OCI-LY7 (cell line): ENCODE measurements around the gene ZNF20. TPM values are rescaled to one million over a fixed set of nuclear protein-coding genes. Genes with fewer than 3 reads are reported as not detected.
A peak's percentile ranks its signal among the peaks of the same experiment; 100 is the strongest.

Experiments
- BruUV-seq: library from RNA; stranded (reverse); fragments of 400-500 nt; replicated peaks from 2 replicates; lab custom pipeline; 2021; lab: Mats Ljungman, UMichigan
- CTCF ChIA-PET: fragments of 300-600 bp; sonication (Branson Sonifier 250); formaldehyde crosslinking; loops from one replicate; lab custom pipeline; 2022; ENCODE audit warnings: antibody characterized with exemption; ENCODE audit not compliant: unreplicated experiment; lab: Charles Lee
- POLR2A ChIA-PET: fragments of 300-600 bp; sonication (Branson Sonifier 250); formaldehyde crosslinking; loops from one replicate; lab custom pipeline; 2022; ENCODE audit warnings: antibody characterized with exemption; lab: Charles Lee
- DNase-seq: peaks from one replicate; pipeline ENCODE4 v3.0.0-alpha.2; 2015; ENCODE audit warnings: low spot score
- H2AFZ ChIP-seq: fragments of 200-600 bp; sonication (generic), shearing (Covaris generic); 2 replicates; pipeline ENCODE4 v1.6.1; 2014; ENCODE audit warnings: mild to moderate bottlenecking, antibody characterized with exemption, low read length, moderate library complexity
- H3K27ac ChIP-seq: fragments of 200-600 bp; sonication (generic); 2 replicates; pipeline ENCODE4 v1.5.1; 2014; ENCODE audit warnings: mixed run types, low read depth, mild to moderate bottlenecking, moderate library complexity, low read length, inconsistent platforms; ENCODE audit not compliant: poor library complexity, severe bottlenecking
- H3K36me3 ChIP-seq: fragments of 200-600 bp; sonication (generic); 2 replicates; pipeline ENCODE4 v1.6.1; 2014; ENCODE audit warnings: mild to moderate bottlenecking, antibody characterized with exemption, low read length, moderate library complexity, mixed read lengths; ENCODE audit not compliant: insufficient read depth
- H3K4me1 ChIP-seq: fragments of 200-600 bp; sonication (generic); 2 replicates; pipeline ENCODE4 v1.5.1; 2014; ENCODE audit warnings: mild to moderate bottlenecking, low read length; ENCODE audit not compliant: insufficient read depth, poor library complexity, severe bottlenecking
- H3K4me2 ChIP-seq: fragments of 200-600 bp; sonication (generic); 2 replicates; pipeline ENCODE4 v1.6.1; 2014; ENCODE audit warnings: mild to moderate bottlenecking, low read length
- H3K4me3 ChIP-seq: fragments of 200-600 bp; sonication (generic); 2 replicates; pipeline ENCODE4 v1.5.1; 2014; ENCODE audit warnings: mild to moderate bottlenecking, low read depth, low read length; ENCODE audit not compliant: poor library complexity, severe bottlenecking
- H3K79me2 ChIP-seq: fragments of 200-600 bp; sonication (generic); 2 replicates; pipeline ENCODE4 v1.6.1; 2016; ENCODE audit warnings: low read depth, mild to moderate bottlenecking, low read length, moderate library complexity, mixed read lengths; ENCODE audit not compliant: insufficient read depth
- H3K9me2 ChIP-seq: fragments of 200-600 bp; sonication (generic); 2 replicates; pipeline ENCODE4 v1.6.1; 2016; ENCODE audit warnings: mild to moderate bottlenecking, low read length, mixed read lengths; ENCODE audit not compliant: insufficient read depth
- H3K9me3 ChIP-seq: fragments of 200-600 bp; sonication (generic); 2 replicates; pipeline ENCODE4 v1.6.1; 2014; ENCODE audit warnings: mild to moderate bottlenecking, mixed run types, low read length, mixed read lengths
- H4K20me1 ChIP-seq: fragments of 200-600 bp; sonication (generic); 2 replicates; pipeline ENCODE4 v1.6.1; 2014; ENCODE audit warnings: mild to moderate bottlenecking, antibody characterized with exemption, low read length, moderate library complexity, mixed read lengths; ENCODE audit not compliant: insufficient read depth
- EZH2phosphoT487 ChIP-seq: fragments of 200-600 bp; sonication (generic); IDR thresholded peaks from 2 replicates; pipeline ENCODE4 v1.6.1; 2018; ENCODE audit warnings: low read depth, borderline replicate concordance, mild to moderate bottlenecking, mixed run types, antibody characterized with exemption, low read length, moderate library complexity, mixed read lengths
- intact Hi-C: fragments of 100-400 bp; cut with micrococcal nuclease; formaldehyde crosslinking; loops from one replicate; pipeline ENCODE4 v1.10.0; 2022; ENCODE audit not compliant: unreplicated experiment
- total RNA-seq, 2 experiments: library from RNA; depleted of rRNA in 1 of 2; stranded (reverse); fragments of >200 nt in 1 of 2; shearing (Covaris generic) in 1 of 2; gene quantifications; 2 replicates each; pipeline ENCODE4 v1.2.3, GENCODE V29; 2014 to 2022
- TF ChIP-seq, protein P1 (sequence below): fragments of 200-600 bp; sonication (generic); conservative IDR thresholded peaks from 2 replicates; pipeline ENCODE4 v1.5.1; 2014; ENCODE audit warnings: mild to moderate bottlenecking, antibody characterized with exemption, low read length, moderate library complexity, mixed read lengths

Gene ZNF20
- total RNA-seq, 2 experiments from 2014 or later = 6.1 to 7.1 TPM

DNA sequence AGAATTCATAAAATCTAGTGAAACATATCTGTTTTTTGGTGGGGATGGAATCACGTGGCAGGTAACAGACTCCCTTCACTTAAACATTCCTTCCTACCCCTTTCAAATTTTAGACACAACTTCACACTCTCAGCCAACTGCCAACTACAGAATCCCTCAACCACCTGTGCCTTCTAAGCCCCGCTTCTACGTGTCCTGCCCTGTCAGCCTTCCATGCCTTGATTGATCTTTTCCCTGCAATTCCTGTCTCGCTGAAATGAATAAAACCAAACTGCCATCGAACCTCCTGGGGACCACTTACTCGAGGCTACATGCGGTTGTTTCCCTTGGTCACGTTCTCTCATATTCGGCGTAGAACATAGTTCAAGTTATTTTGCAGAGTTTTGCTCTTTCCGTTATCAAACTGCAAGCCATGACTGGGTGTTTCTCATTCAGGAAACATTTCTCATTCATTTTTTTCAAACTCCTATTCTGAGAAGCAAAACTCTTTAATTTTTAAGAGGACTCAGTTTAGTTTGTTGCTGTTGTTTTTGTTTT lies 15.2 kb upstream of the ZNF20 start:
- intact Hi-C loops = loop anchor here (5.0 kb wide), 1 partner anchor 168 kb away; no protein-coding TSS in a partner anchor
- DNase-seq = no peak
- TF ChIP-seq EZH2phosphoT487 = no peak
- TF ChIP-seq, protein P1, sequence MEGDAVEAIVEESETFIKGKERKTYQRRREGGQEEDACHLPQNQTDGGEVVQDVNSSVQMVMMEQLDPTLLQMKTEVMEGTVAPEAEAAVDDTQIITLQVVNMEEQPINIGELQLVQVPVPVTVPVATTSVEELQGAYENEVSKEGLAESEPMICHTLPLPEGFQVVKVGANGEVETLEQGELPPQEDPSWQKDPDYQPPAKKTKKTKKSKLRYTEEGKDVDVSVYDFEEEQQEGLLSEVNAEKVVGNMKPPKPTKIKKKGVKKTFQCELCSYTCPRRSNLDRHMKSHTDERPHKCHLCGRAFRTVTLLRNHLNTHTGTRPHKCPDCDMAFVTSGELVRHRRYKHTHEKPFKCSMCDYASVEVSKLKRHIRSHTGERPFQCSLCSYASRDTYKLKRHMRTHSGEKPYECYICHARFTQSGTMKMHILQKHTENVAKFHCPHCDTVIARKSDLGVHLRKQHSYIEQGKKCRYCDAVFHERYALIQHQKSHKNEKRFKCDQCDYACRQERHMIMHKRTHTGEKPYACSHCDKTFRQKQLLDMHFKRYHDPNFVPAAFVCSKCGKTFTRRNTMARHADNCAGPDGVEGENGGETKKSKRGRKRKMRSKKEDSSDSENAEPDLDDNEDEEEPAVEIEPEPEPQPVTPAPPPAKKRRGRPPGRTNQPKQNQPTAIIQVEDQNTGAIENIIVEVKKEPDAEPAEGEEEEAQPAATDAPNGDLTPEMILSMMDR = no peak
- H3K4me1 ChIP-seq = peaks cover 15% of the 10 kb centered on the region
- H3K36me3 ChIP-seq = peaks cover 6% of the 10 kb centered on the region; the same call in 1 of the 2 replicates
- POLR2A ChIA-PET = interaction anchor here (0.6 kb wide), 1 partner anchor 470 kb away, joined by 6 read pairs; no protein-coding TSS in a partner anchor
- H3K4me3 ChIP-seq = peak overlapping the region; percentile 92
- TSS peak; percentile 70 for BruUV-seq
- H4K20me1 ChIP-seq = no peaks in the 10 kb centered on the region
- H3K9me3 ChIP-seq = no peaks in the 10 kb centered on the region
- peak overlapping the region; percentile 74 for H3K4me2 ChIP-seq
- CTCF ChIA-PET = no interaction called here
- peaks cover 7% of the 10 kb centered on the region; the same call in 1 of the 2 replicates for H3K79me2 ChIP-seq
- H3K27ac ChIP-seq = no peak overlapping the region
- H3K9me2 ChIP-seq = no peaks in the 10 kb centered on the region
- peak overlapping the region; percentile 96; the same call in 1 of the 2 replicates for H2AFZ ChIP-seq

DNA sequence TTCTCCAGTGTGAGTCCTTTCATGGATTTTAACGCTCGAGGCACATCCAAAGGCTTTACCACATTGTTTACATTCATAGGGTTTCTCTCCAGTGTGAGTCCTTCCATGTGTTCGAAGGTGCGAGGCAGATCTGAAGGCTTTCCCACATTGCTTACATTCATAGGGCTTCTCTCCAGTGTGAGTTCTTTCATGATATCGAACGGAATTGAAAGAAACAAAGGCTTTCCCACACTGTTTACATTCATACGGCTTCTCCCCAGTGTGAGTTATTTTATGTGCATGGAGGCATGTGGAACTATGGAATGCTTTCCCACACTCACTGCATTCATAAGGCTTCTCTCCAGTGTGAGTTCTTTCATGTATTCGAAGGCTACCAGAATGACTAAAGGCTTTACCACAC lies 5.2 kb upstream of the ZNF20 start:
- TSS peak; percentile 45 for BruUV-seq
- Histone ChIP-seq H3K36me3 (peaks cover 27% of the 10 kb centered on the region), H2AFZ (no peak overlapping the region), H4K20me1 (no peaks in the 10 kb centered on the region), H3K9me3 (no peaks in the 10 kb centered on the region), H3K4me1 (peaks cover 7% of the 10 kb centered on the region), H3K4me2 (no peak overlapping the region), H3K9me2 (no peaks in the 10 kb centered on the region), H3K27ac (no peak overlapping the region), H3K79me2 (no peaks in the 10 kb centered on the region), H3K4me3 (no peak overlapping the region)
- intact Hi-C loops = no loop called here
- CTCF ChIA-PET = no interaction called here
- DNase-seq = no peak
- POLR2A ChIA-PET = interaction anchor here (0.6 kb wide), 2 partner anchors 169 to 319 kb away, joined by 3 to 5 read pairs; no protein-coding TSS in a partner anchor
- TF ChIP-seq, protein P1 = no peak

DNA sequence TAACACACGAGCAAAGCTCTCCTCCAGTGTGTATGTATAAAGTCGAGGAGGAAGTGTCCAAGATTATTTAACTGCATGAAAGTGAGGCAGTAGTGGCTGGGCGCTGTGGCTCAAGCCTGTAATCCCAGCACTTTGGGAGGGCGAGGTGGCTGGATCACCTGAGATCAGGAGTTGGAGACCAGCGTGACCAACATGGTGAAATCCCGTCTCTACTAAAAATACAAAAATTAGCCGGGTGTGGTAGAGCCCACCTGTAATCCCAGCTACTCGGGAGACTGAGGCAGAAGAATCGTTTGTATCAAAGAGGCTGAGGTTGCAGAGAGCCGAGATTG lies 1.2 kb upstream of the ZNF20 start:
- DNase-seq = no peak
- BruUV-seq = no TSS peak
- Histone ChIP-seq H3K9me3 (no peaks in the 10 kb centered on the region), H4K20me1 (no peaks in the 10 kb centered on the region), H3K36me3 (peaks cover 19% of the 10 kb centered on the region), H3K4me1 (peaks cover 26% of the 10 kb centered on the region), H3K4me2 (peak overlapping the region; percentile 96), H2AFZ (no peak overlapping the region), H3K27ac (no peak overlapping the region), H3K4me3 (peak overlapping the region; percentile 89), H3K79me2 (peaks cover 11% of the 10 kb centered on the region; the same call in 1 of the 2 replicates), H3K9me2 (no peaks in the 10 kb centered on the region)
- POLR2A ChIA-PET = interaction anchor here (0.7 to 1.8 kb wide), 3 partner anchors 73 to 217 kb away, joined by 3 to 9 read pairs (median 3); no protein-coding TSS in a partner anchor
- intact Hi-C loops = loop anchor here (1.0 to 2.0 kb wide), 6 partner anchors 82 to 345 kb away; no protein-coding TSS in a partner anchor
- TF ChIP-seq, protein P1 = peak; percentile 22; the same call in 1 of the 2 replicates
- TF ChIP-seq EZH2phosphoT487 = no peak
- CTCF ChIA-PET = interaction anchor here (0.6 to 1.7 kb wide), 3 partner anchors 82 to 343 kb away, joined by 3 to 8 read pairs (median 8); partner anchors contain the start of gene ZNF491
